ENCODE measurements around the gene ARHGAP27.

Gene ARHGAP27

GRCh38 chr17:45371414-45372324 lies 61.0 kb downstream of the ARHGAP27 start:
- no peak overlapping the region for H3K4me3 ChIP-seq (ENCODE audit: low read length)
- DNase-seq (ENCODE audit: low read depth, low spot score): no peak

GRCh38 chr17:45370949-45371413 lies 61.7 kb downstream of the ARHGAP27 start:
- H3K4me3 ChIP-seq (ENCODE audit: low read length): no peak overlapping the region
- no peak for DNase-seq (ENCODE audit: low read depth, low spot score)

GRCh38 chr17:45369421-45369820 lies 63.2 kb downstream of the ARHGAP27 start:
- no peak for DNase-seq (ENCODE audit: low read depth, low spot score)
- no peak overlapping the region for H3K4me3 ChIP-seq (ENCODE audit: low read length)

- DNase-seq (ENCODE audit: low read depth, low spot score): no peak
- no peak overlapping the region for H3K4me3 ChIP-seq (ENCODE audit: low read length)
Observed at GRCh38 chr17:45368651-45369050, 64.0 kb downstream of the ARHGAP27 start.

- no peak overlapping the region for H3K4me3 ChIP-seq (ENCODE audit: low read length)
- DNase-seq (ENCODE audit: low read depth, low spot score): no peak
Observed at GRCh38 chr17:45367216-45367615, 65.5 kb downstream of the ARHGAP27 start.

GRCh38 chr17:45366691-45367090 lies 66.0 kb downstream of the ARHGAP27 start:
- DNase-seq (ENCODE audit: low read depth, low spot score): no peak
- H3K4me3 ChIP-seq (ENCODE audit: low read length): no peak overlapping the region

GRCh38 chr17:45366049-45366448 lies 66.6 kb downstream of the ARHGAP27 start:
- DNase-seq (ENCODE audit: low read depth, low spot score): no peak
- no peak overlapping the region for H3K4me3 ChIP-seq (ENCODE audit: low read length)

GRCh38 chr17:45364531-45365390 lies 67.9 kb downstream of the ARHGAP27 start:
- DNase-seq (ENCODE audit: low read depth, low spot score): no peak
- no peak overlapping the region for H3K4me3 ChIP-seq (ENCODE audit: low read length)

GRCh38 chr17:45363498-45363897 lies 69.2 kb downstream of the ARHGAP27 start:
- no peak for DNase-seq (ENCODE audit: low read depth, low spot score)
- no peak overlapping the region for H3K4me3 ChIP-seq (ENCODE audit: low read length)

GRCh38 chr17:45361976-45362375 lies 70.7 kb downstream of the ARHGAP27 start:
- H3K4me3 ChIP-seq (ENCODE audit: low read length): no peak overlapping the region

GRCh38 chr17:45361451-45361850 lies 71.2 kb downstream of the ARHGAP27 start:
- no peak for DNase-seq (ENCODE audit: low read depth, low spot score)
- H3K4me3 ChIP-seq (ENCODE audit: low read length): no peak overlapping the region

More at GRCh38 chr17:45361976-45362375, 70.7 kb downstream of the ARHGAP27 start:
- no peak for DNase-seq (ENCODE audit: low read depth, low spot score)

- DNase-seq (ENCODE audit: low read depth, low spot score): no peak
- H3K4me3 ChIP-seq (ENCODE audit: low read length): no peak overlapping the region
Observed at GRCh38 chr17:45357364-45357997, 75.2 kb downstream of the ARHGAP27 start.

- no peak for DNase-seq (ENCODE audit: low read depth, low spot score)
- H3K4me3 ChIP-seq (ENCODE audit: low read length): no peak overlapping the region
Observed at GRCh38 chr17:45355087-45355486, 77.6 kb downstream of the ARHGAP27 start.

GRCh38 chr17:45353043-45353442 lies 79.6 kb downstream of the ARHGAP27 start:
- DNase-seq (ENCODE audit: low read depth, low spot score): no peak

GRCh38 chr17:45351831-45352230 lies 80.8 kb downstream of the ARHGAP27 start:
- no peak for DNase-seq (ENCODE audit: low read depth, low spot score)
- H3K4me3 ChIP-seq (ENCODE audit: low read length): no peak overlapping the region

More at GRCh38 chr17:45353043-45353442, 79.6 kb downstream of the ARHGAP27 start:
- H3K4me3 ChIP-seq (ENCODE audit: low read length): no peak overlapping the region

- no peak overlapping the region for H3K4me3 ChIP-seq (ENCODE audit: low read length)
- DNase-seq (ENCODE audit: low read depth, low spot score): no peak
Observed at GRCh38 chr17:45347444-45347843, 85.2 kb downstream of the ARHGAP27 start.

- no peak overlapping the region for H3K4me3 ChIP-seq (ENCODE audit: low read length)
- no peak for DNase-seq (ENCODE audit: low read depth, low spot score)
Observed at GRCh38 chr17:45346216-45347015, 86.3 kb downstream of the ARHGAP27 start.

- no peak for DNase-seq (ENCODE audit: low read depth, low spot score)
Observed at GRCh38 chr17:45345554-45346215, 87.0 kb downstream of the ARHGAP27 start.

More at GRCh38 chr17:45345554-45346215, 87.0 kb downstream of the ARHGAP27 start:
- no peak overlapping the region for H3K4me3 ChIP-seq (ENCODE audit: low read length)
